GM21515 (cell line): ENCODE measurements around the gene STBD1.
"Not testable (repeated sequence)": the region's sequence is repeated elsewhere in the genome, so short reads cannot be mapped to it uniquely, and the experiment has no call there.

ENCODE experiments used
- ATAC-seq: cut with Tn5 transposase; IDR thresholded peaks from one replicate; pipeline ENCODE4 v1.9.1; 2021; ENCODE audit not compliant: unreplicated experiment

Gene STBD1

GRCh38 chr4:76282941-76283689, 23.4 kb upstream of the STBD1 start:
- no peak for ATAC-seq

GRCh38 chr4:76283900-76284299, 22.6 kb upstream of the STBD1 start:
- no peak for ATAC-seq

DNA sequence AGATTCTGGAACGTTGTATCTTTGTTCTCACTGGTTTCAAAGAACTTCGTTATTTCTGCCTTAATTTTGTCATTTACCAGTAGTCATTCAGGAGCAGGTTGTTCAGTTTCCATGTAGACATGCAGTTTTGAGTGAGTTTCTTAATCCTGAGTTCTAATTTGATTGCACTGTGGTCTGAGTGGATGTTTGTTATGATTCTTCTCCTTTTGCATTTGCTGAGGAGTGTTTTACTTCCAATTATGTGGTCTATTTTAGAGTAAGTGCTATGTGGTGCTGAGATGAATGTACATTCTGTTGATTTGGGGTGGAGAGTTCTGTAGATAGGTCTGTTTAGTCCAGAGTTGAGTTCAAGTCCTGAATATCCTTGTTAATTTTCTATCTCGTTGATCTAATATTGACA, 18.7 kb upstream of the STBD1 start:
- not testable (repeated sequence) for ATAC-seq

GRCh38 chr4:76292730-76293129, 13.8 kb upstream of the STBD1 start:
- no peak for ATAC-seq

- ATAC-seq = no peak
Measured at GRCh38 chr4:76293772-76294171, 12.8 kb upstream of the STBD1 start.

- ATAC-seq = no peak
Measured at GRCh38 chr4:76296286-76296820, 10.2 kb upstream of the STBD1 start.

GRCh38 chr4:76298227-76298626, 8.3 kb upstream of the STBD1 start:
- ATAC-seq = no peak

DNA sequence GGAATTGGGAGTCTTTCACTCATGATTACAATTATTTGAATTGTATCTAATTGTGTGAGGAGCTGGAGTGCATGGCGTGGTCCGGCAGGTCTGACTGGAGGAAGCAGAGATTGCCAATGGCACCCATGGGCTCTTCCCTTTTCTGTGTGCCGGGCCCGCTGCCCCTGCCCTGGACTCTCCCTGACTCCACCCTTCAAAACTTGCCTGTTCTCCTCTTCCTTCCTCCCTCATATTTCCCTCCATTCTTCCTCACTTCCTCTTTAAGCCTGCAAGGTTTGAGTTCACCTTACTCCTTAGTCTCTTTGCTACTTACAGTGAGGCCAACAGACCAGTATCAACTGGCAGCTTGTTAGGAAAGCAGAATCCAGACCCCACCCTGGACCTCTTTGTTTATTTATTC, 6.5 kb upstream of the STBD1 start:
- ATAC-seq = no peak

- peak; percentile 99 for ATAC-seq
Measured at GRCh38 chr4:76301068-76301774, 5.3 kb upstream of the STBD1 start.

DNA sequence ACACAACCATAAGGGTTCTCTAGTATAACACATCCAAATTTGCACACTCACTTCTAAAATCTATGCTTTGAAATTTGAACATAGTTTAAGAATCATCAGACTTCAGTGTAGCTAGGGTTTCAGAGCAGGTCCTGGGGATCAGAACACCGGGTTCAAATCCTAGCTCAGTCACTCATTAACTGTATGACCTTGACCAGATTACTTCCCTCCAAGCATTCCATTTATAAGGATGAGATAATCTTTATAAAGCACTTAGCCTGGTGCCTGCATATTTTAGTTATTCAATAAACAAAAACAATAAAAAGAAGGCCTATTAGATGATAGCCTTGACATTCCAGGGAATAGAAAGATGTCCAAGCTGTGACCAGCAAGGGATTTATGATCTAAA, 4.8 kb upstream of the STBD1 start:
- ATAC-seq = no peak

- no peak for ATAC-seq
Measured at GRCh38 chr4:76302826-76303438, 3.6 kb upstream of the STBD1 start.

- no peak for ATAC-seq
Measured at GRCh38 chr4:76305033-76305687, 1.4 kb upstream of the STBD1 start.

GRCh38 chr4:76306882-76307659, 538 bp downstream of the STBD1 start:
- ATAC-seq = no peak

GRCh38 chr4:76307660-76308014, 1.1 kb downstream of the STBD1 start:
- ATAC-seq = no peak

DNA sequence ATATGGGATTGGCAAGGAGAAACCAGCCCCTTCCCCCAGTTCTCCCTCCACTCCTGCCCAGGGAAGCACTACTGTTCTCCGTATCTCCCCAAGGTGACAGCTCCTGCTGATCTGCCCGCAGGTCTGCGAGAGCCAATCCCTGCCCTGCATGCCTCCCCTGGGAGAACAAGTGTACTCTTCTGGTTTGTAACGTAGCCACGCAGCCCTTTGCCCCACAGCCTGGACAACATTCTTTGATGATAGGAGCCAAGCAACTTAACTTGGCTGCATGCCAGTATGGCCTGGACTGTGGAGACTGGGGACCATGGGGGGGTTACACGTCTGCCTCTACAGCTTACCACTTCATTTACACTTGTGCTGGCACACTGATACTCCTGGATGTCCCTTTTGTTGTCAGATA, 2.0 kb downstream of the STBD1 start:
- ATAC-seq = no peak

DNA sequence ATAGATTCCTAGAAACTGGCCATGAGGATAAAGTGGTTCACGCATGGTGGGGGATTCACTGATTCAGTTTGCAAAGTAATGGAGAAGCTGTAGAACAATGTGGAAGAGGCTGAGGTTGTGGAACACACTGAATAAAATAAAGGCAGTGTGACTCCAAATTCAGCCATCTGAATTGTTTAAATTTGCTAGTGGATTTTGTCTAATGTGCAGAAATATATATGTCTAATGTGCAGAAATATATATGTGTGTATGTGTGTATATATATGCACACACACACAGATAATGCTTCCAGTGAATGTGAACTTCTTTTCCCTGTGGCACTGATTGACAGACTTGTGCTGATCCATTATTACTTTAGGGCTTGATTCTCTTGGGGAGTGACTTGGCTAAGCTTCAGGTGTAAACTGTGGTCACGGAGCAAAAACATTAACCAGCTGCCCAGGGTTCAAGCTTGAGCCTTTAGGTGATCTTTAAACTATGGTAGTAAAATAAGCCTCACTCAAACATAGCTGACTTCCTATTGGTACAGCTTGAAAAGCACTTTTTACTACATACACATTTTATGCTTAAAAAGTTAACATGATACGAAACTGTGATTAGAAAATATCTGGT, 3.5 kb downstream of the STBD1 start:
- ATAC-seq = no peak

GRCh38 chr4:76310683-76311082, 4.2 kb downstream of the STBD1 start:
- no peak for ATAC-seq

DNA sequence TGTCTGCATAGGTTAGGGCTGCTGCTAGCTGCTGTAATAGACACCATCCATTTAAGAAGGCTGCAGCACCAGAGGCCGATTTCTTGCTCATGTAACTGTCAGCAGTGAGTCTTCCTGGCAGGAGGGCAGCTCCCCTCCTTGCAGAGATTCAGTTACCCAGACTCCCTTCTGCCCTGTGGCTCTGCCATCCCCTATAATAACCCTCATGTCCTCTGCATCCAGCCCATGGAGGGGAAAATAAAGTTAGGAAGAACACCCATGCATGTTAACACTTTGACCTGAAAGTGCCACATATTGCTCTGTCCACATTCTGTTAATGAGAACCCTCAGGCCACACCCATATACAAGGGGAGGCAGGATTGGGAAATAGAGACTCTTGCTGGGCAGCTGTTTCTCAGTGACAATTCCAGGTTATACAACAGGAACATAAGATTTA, 5.4 kb downstream of the STBD1 start:
- ATAC-seq = no peak

DNA sequence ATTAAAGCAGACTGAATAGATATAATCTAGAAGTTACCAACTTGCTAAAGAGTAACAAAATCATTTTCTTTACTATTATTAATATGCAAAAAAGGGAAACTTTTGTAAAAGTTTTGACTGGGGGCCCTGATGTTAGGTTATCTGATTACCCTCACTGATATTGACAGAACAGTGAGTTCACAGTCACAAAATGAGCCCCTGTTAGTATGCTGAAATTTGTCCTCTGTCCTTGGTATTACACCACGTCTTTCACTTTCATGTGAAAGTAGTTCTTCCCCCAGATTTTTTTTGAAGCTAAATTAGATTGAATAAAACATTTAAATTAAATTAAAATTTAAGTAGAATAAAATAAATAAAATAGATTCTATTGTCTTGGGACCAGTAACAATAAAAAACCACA, 5.9 kb downstream of the STBD1 start:
- ATAC-seq = no peak

- no peak for ATAC-seq
Measured at GRCh38 chr4:76313547-76313946, 7.0 kb downstream of the STBD1 start.
